Gastrocnemius medialis (tissue), 4 donors: ENCODE results near the gene TRNP1. TPM values are rescaled to one million over a fixed set of nuclear protein-coding genes. Genes with fewer than 3 reads are reported as not detected.

Experiments
- ATAC-seq, 2 donors: fragments of 150-250 bp; one replicate each; pipeline ENCODE4 v1.9.1; 2016
- DNase-seq, 2 donors: peaks; one replicate each; pipeline ENCODE4 v3.0.0-alpha.2; 2019
- H3K27ac ChIP-seq, 4 donors: fragments of 200-600 bp; sonication (generic); 1 replicate in 1 of 4; 2 replicates in 3 of 4; pipeline ENCODE4 v1.5.1; 2016 to 2018; ENCODE audit warnings: mild to moderate bottlenecking in 2 of 4, moderate library complexity in 1 of 4
- H3K27me3 ChIP-seq, 3 donors: fragments of 200-600 bp; sonication (generic) in 2 of 3; 1 replicate in 1 of 3; 2 replicates in 2 of 3; pipeline versions ENCODE4 v1.5.1 to v1.6.0; 2016 to 2019; ENCODE audit warnings: mild to moderate bottlenecking in 1 of 3, moderate library complexity in 1 of 3
- H3K36me3 ChIP-seq, 2 donors: fragments of 200-600 bp; sonication (generic) in 1 of 2; one replicate each; pipeline ENCODE4 v1.5.1; 2017 to 2018
- H3K4me1 ChIP-seq, 2 donors: fragments of 200-600 bp; sonication (generic) in 1 of 2; one replicate each; pipeline ENCODE4 v1.5.1; 2016 to 2017; ENCODE audit warnings: mild to moderate bottlenecking in 2 of 2
- H3K4me3 ChIP-seq, 4 donors: fragments of 200-600 bp; sonication (generic) in 3 of 4; 1 replicate in 1 of 4; 2 replicates in 3 of 4; pipeline ENCODE4 v1.5.1; 2016 to 2019; ENCODE audit warnings: mild to moderate bottlenecking in 2 of 4
- H3K9me3 ChIP-seq, 3 donors: fragments of 200-600 bp; sonication (generic) in 2 of 3; 1 replicate in 1 of 3; 2 replicates in 2 of 3; pipeline ENCODE4 v1.5.1; 2016 to 2019
- CTCF ChIP-seq, 5 experiments: fragments of 450-650 bp in 3 of 5; fragments of 200-600 bp in 2 of 5; sonication (generic) in 2 of 5; IDR thresholded peaks in 4 of 5; conservative IDR thresholded peaks in 1 of 5; 1 replicate in 4 of 5; 2 replicates in 1 of 5; pipeline ENCODE4 v1.5.1; 2016 to 2019; ENCODE audit warnings: antibody characterized with exemption in 5 of 5, mild to moderate bottlenecking in 3 of 5, moderate library complexity in 3 of 5
- POLR2A ChIP-seq, 2 donors: fragments of 450-650 bp; IDR thresholded peaks; one replicate each; pipeline ENCODE4 v1.6.1; 2017; ENCODE audit warnings: antibody characterized with exemption in 2 of 2, mild to moderate bottlenecking in 2 of 2, moderate library complexity in 2 of 2
- in situ Hi-C, 4 donors: fragments of 200-750 bp; cut with MboI; loops; one replicate each; pipeline versions ENCODE4 v1.15.0 to v1.8.0; 2017; ENCODE audit warnings: low sequenced_read_pairs in 4 of 4
- intact Hi-C: fragments of 100-400 bp; cut with DNase I; formaldehyde crosslinking; loops from one replicate; pipeline ENCODE4 v1.15.1; 2023; ENCODE audit warnings: low total_unique reads
- total RNA-seq, 4 donors: library from RNA; depleted of rRNA; stranded (reverse); fragments of >200 nt; gene quantifications; one replicate each; pipeline versions ENCODE4 v1.1.0 to v1.2.3, GENCODE V29; 2016

Gene TRNP1
- total RNA-seq, 4 donors from 2014 or later: 1.2 to 5.1 (median 2.0) TPM

GRCh38 chr1:27045973-27046558 lies 52.6 kb downstream of the TRNP1 start:
- in situ Hi-C loops: loop anchor here (5.0 to 10.0 kb wide), 2 partner anchors 49 to 51 kb away; no protein-coding TSS in a partner anchor

GRCh38 chr1:27047914-27048313 lies 54.4 kb downstream of the TRNP1 start:
- DNase-seq (no peak), ATAC-seq (no peak)
- TF ChIP-seq POLR2A (IDR thresholded peaks at IDR 0.05) (no peak), CTCF (IDR thresholded peaks at IDR 0.05 in 4 of 5, conservative IDR thresholded peaks at IDR 0.05 in 1 of 5) (no peak)
- no peaks in the 10 kb centered on the region for H3K27me3 ChIP-seq
- no peak overlapping the region for H3K27ac ChIP-seq
- no peaks in the 10 kb centered on the region for H3K36me3 ChIP-seq
- no peak overlapping the region for H3K4me3 ChIP-seq
- no peaks in the 10 kb centered on the region for H3K9me3 ChIP-seq
- in situ Hi-C loops: loop anchor here (5.0 to 10.0 kb wide), 2 partner anchors 47 to 49 kb away; no protein-coding TSS in a partner anchor
- peaks cover 3% of the 10 kb centered on the region in 2 donors for H3K4me1 ChIP-seq
- intact Hi-C loops: no loop called here

More at GRCh38 chr1:27045973-27046558, 52.6 kb downstream of the TRNP1 start:
- Histone ChIP-seq H3K36me3 (no peaks in the 10 kb centered on the region), H3K9me3 (no peaks in the 10 kb centered on the region), H3K4me3 (no peak overlapping the region), H3K27me3 (no peaks in the 10 kb centered on the region), H3K4me1 (peaks cover 3% of the 10 kb centered on the region in 2 donors), H3K27ac (no peak overlapping the region)
- peak; percentile 33 to 43 for ATAC-seq
- TF ChIP-seq CTCF (IDR thresholded peaks at IDR 0.05 in 4 of 5, conservative IDR thresholded peaks at IDR 0.05 in 1 of 5) (peak; percentile 54 to 91 (median 76)), POLR2A (IDR thresholded peaks at IDR 0.05) (no peak)
- intact Hi-C loops: loop anchor here (1.0 to 2.0 kb wide), 2 partner anchors 49 to 51 kb away; no protein-coding TSS in a partner anchor
- DNase-seq: peak in 1 of 2 donors; percentile 18

GRCh38 chr1:27049100-27049499 lies 55.6 kb downstream of the TRNP1 start:
- H3K27me3 ChIP-seq: no peaks in the 10 kb centered on the region
- intact Hi-C loops (no loop called here), in situ Hi-C loops (loop anchor here (5.0 to 10.0 kb wide), 2 partner anchors 46 to 48 kb away; no protein-coding TSS in a partner anchor)
- DNase-seq (no peak), ATAC-seq (no peak)
- no peaks in the 10 kb centered on the region for H3K36me3 ChIP-seq
- H3K27ac ChIP-seq: no peak overlapping the region
- TF ChIP-seq POLR2A (IDR thresholded peaks at IDR 0.05): no peak
- TF ChIP-seq CTCF (IDR thresholded peaks at IDR 0.05 in 4 of 5, conservative IDR thresholded peaks at IDR 0.05 in 1 of 5): no peak
- no peak overlapping the region for H3K4me3 ChIP-seq
- no peaks in the 10 kb centered on the region for H3K9me3 ChIP-seq
- H3K4me1 ChIP-seq: peaks cover 3% of the 10 kb centered on the region in 2 donors

GRCh38 chr1:27049607-27050006 lies 56.1 kb downstream of the TRNP1 start:
- no peak overlapping the region for H3K27ac ChIP-seq
- no peaks in the 10 kb centered on the region for H3K27me3 ChIP-seq
- H3K4me1 ChIP-seq: peaks cover 3% of the 10 kb centered on the region in 2 donors
- no peaks in the 10 kb centered on the region for H3K9me3 ChIP-seq
- no peak for DNase-seq
- in situ Hi-C loops: loop anchor here (5.0 to 10.0 kb wide), 2 partner anchors 45 to 48 kb away; no protein-coding TSS in a partner anchor
- intact Hi-C loops: no loop called here
- ATAC-seq: no peak
- no peaks in the 10 kb centered on the region for H3K36me3 ChIP-seq
- no peak overlapping the region for H3K4me3 ChIP-seq
- TF ChIP-seq CTCF (IDR thresholded peaks at IDR 0.05 in 4 of 5, conservative IDR thresholded peaks at IDR 0.05 in 1 of 5): no peak
- TF ChIP-seq POLR2A (IDR thresholded peaks at IDR 0.05): no peak

Other genes with a start within 250 kb of the TRNP1 start
- gene PIGV, start 205.7 kb upstream of the TRNP1 start, total RNA-seq: 10 to 100 TPM in 1 of 4 donors, 1 to 10 TPM in 3; 2.9 to 16.0 (median 5.8) TPM
- 10 to 100 TPM in 3 of 4 donors, 1 to 10 TPM in 1; 8.1 to 16.3 (median 12.5) TPM for gene ZDHHC18, start 167.0 kb upstream of the TRNP1 start, total RNA-seq
- 1 to 10 TPM in 1 of 4 donors, under 1 TPM in 1, not detected in 2; 0.36 to 1.5 TPM for gene SFN, start 130.5 kb upstream of the TRNP1 start, total RNA-seq
- gene GPN2, start 103.4 kb upstream of the TRNP1 start, total RNA-seq: 10 to 100 TPM in 1 of 4 donors, 1 to 10 TPM in 3; 8.9 to 10.0 (median 9.8) TPM
- 10 to 100 TPM; 13.7 to 20.4 (median 16.9) TPM for gene GPATCH3, start 93.2 kb upstream of the TRNP1 start, total RNA-seq
- under 1 TPM in 1 of 4 donors, not detected in 3; 0.31 TPM for gene NR0B2, start 79.7 kb upstream of the TRNP1 start, total RNA-seq
- gene NUDC, start 71.9 kb upstream of the TRNP1 start, total RNA-seq: 10 to 100 TPM; 39.9 to 83.5 (median 70.6) TPM
- gene KDF1, start 33.2 kb upstream of the TRNP1 start, total RNA-seq: under 1 TPM in 1 of 4 donors, not detected in 3; 0.15 TPM
- gene TENT5B, start 19.2 kb downstream of the TRNP1 start, total RNA-seq: 1 to 10 TPM in 3 of 4 donors, under 1 TPM in 1; 0.53 to 3.3 (median 1.5) TPM
- gene SLC9A1, start 161.4 kb downstream of the TRNP1 start, total RNA-seq: 1 to 10 TPM; 2.5 to 4.3 (median 3.7) TPM
- 10 to 100 TPM; 36.8 to 85.5 (median 60.6) TPM for gene WDTC1, start 240.9 kb downstream of the TRNP1 start, total RNA-seq